GM18907 (cell line): ENCODE measurements around the gene RBM4.

ENCODE experiments used
- ATAC-seq: cut with Tn5 transposase; IDR thresholded peaks from one replicate; pipeline ENCODE4 v1.9.1; 2021; ENCODE audit warnings: mild to moderate bottlenecking, moderate library complexity; ENCODE audit not compliant: unreplicated experiment

The RBM4 gene

DNA sequence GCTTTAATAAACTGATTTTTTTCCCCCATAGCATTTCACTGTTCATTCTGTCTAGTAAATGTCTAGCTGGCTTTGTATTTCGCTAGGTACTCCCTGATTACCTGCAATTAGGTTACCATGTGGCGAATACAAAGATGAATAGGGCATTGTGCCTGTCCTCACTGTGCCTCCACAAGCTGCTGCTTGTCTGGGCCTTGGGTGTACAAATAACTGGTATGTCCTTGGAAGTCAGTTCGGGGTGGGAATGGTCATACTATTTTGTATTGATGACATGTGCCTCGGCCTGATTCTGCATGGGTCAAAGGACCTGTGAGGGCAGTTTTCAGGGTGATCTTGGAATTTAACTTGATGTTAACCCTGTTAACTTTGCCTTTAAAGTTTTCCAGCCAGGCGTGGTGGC, 11.4 kb downstream of the RBM4 start:
- no peak for ATAC-seq

DNA sequence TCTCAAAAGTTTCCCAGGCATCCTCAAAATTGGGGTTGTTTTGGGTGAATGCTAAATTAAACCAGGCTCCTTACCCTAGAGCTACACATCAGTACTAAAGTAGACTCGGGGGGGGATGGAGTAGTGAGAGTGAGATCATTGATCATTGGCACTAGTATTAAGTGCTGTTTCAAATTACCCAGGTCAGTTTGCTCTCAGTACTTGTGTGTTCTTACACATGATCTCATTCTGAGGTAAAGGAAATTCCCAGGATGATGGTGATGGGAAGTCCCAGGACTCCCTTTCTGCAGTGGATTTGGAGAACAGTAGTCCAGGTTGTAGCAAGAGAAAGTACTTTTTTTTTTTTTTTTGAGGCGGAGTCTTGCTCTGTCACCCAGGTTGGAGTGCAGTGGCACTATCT, 12.5 kb downstream of the RBM4 start:
- no peak for ATAC-seq

DNA sequence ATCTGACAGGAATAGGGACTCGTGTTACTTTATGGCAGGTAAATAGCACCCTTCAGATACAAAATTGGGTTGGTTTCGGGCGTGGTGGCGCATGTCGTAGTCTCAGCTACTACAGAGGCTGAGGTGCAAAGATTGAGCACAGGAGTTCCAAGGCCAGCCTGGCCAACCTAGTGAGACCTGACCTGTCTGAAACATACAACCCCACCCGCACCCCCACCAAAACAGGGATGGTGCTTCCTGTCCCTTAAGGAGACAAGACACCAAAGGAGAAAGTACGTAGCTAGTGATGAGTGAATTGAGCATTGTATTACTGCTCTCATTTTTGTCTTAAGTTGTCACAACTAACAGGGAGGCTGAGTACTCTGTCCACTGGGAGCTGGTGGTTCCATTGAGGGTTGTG, 14.1 kb downstream of the RBM4 start:
- no peak for ATAC-seq

DNA sequence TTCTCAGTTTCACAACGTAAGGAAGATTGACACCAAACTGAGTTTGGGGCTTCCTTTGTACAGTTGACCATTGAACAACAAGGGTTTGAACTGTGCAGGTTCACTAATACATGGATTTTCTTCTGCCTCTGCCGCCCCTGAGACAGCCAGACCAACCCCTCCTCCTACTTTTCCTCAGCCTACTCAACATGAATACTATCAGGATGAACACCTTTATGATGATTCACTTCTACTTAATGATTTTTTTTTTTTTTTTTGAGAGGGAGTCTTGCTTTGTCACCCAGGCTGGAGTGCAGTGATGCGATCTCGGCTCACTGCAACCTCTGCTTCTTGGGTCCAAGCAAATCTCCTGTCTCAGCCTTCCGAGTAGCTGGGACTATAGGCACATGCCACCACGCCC, 14.6 kb downstream of the RBM4 start:
- ATAC-seq: no peak

DNA sequence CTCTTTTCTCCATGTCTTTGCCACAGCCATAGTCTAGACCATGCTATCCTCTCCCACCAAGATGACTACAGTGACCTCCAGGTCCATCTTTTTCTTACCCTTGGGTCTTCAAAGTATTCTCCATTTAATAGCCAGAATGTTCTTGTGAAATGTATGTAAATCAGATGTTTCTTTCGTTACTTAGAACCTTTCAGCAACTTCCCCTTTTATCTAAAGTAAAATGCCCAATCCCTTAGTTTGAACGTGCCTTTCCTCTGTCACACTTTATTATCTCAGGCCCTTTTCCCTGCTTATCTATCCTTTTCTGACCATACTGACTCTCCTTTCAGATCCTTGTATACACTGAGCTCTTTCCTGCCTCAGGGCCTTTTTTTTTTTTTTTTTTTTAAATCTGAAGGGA, 21.3 kb downstream of the RBM4 start:
- ATAC-seq: no peak

DNA sequence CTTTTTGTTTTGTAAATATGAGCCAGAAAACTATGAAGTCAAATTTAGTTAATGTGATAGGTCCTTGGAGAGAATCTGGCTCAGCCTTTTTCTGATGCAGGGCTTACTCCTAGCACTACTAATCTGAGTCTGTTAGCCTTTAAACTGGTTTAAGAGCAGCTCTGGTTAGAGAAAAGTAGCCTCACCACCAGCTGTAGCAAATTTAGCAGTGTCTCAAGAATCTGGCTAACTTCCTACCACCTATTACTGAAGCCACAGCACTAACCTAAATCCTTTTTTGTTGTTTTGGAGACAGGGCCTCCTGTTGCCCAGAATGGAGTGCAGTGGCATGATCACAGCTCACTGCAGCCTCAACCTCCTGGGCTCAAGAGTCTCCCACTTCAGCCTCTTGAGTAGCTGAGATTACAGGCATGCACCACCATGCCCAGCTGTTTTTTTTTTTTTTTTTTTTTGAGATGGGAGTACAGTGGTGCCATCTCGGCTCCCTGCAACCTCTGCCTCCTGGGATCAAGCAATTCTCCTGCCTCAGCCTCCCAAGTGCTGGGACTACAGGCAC, 25.3 kb downstream of the RBM4 start:
- no peak for ATAC-seq

DNA sequence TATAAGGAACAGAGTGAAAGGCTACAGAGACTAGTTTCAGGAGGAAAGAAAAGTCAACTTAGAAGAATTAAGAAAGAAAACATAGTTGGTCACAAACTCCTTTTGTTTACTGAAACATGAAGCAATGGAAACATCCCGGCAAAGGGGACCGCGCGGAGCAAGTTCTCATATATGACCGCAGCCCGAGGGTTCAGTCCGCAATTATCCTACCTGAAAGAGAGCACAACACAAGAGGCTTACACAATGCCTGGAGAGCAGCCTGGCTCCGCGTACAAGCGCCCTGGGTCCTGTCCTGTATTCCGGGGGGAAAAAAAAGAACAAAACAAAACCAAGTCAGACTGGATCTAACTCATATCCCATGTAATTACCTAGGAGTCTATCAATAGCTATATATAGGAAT, 26.9 kb downstream of the RBM4 start:
- no peak for ATAC-seq

DNA sequence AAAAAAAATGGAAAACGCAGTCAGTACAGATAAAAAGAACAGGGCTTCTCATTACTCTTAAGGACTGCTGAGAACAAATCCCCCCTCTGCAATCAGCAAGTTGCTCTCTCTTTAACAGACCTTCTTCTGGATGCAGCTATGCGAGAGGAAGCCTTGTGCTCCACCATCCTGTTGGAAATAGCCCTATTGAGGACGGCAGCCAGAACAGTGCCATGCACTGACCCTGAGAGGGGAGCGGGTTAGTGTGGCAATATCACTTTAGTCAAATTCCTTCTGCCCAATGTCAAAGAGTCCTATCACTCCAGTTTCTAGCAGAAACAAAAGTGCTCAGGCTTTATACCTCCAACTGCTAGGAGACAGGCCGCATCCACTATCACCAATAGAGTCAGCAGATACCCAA, 32.3 kb downstream of the RBM4 start:
- ATAC-seq: no peak

DNA sequence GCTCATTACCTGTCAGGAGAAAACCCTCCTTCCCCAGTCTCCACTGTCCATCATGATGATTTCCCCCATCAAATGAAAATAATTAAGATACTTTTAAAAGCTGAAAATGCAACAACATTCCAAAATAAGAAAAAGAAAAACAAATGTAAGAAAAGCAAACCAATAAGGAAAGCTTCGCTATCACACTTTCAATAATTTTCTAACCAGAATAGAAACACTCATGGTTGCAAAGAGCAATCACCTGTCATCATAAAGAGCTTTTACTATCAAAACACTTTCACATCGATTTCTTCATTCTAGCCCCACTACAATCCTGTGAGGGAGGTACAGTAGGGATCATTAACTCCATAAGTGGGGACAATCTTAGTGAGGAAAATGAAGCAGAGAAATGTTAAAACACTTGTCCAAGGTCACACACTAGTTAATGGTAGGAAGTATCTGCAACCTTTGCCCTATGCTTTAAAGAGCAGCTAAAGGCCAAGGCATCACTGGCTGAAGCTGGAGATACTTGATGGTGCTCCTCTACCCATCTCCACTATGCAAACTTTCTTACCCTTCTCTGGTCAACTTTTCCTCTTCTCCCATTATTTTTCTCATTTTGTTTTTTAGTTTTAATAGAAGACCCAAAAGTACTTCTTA, 36.6 kb downstream of the RBM4 start:
- no peak for ATAC-seq

DNA sequence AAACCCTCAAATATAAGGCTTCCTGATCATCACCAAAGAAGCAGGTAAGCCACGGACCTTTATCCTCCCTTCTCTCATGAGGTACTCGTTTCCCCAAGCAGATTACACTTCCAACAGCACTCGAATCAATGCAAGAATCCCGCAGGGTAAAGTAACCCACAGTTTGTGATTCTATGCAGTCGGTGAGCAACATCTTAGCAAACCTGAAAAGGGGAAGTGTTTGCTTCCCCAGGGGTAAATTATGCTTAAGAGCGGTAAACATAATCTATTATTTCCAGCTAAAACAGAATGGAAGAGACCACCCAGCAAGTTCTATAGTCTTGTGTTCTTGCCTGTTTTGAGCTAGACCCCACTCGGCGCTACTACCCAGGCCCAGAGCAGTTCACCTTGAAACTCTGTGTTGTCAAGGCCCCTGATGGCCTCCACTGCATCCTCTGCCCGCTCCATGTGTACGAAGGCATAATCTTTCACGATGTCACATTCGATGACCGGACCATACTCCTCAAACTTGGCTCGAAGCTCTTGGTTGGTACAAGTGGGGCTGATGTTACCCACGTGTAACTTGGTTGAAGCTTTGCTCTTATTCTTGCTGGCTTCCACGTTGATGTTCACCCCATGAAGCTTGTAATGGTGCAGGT, 37.9 kb downstream of the RBM4 start:
- no peak for ATAC-seq

DNA sequence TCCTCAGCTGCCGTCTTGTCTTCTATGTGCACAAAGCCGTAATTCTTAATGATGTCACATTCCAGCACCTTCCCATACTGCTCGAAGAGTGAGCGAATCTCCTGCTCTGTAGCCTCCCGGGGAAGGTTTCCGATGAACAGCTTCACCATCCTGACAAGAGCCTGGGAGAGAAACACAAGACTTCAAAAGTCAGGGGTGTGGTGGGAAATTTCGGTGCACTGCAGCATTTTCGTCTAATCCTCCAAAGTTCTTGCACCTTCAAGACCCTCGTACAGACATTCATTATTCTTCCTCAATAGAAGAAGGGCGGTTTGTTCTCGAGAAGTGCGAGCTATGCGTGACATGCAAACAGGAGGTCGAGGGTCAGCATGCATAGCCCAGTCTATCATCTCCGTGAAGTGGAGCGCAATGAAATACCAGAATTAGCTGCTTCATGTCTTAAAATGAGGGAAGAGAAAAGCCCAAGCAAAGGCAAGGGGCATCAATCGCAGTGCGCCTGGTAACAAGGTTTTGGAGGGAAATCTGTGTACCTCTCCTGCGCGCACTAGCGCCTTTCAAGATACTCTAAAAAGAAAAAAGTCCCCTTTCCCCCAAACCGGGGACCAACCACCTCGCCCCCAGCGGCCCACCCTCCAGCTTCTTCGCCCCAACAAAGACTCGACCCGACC, 38.6 kb downstream of the RBM4 start:
- ATAC-seq: no peak

DNA sequence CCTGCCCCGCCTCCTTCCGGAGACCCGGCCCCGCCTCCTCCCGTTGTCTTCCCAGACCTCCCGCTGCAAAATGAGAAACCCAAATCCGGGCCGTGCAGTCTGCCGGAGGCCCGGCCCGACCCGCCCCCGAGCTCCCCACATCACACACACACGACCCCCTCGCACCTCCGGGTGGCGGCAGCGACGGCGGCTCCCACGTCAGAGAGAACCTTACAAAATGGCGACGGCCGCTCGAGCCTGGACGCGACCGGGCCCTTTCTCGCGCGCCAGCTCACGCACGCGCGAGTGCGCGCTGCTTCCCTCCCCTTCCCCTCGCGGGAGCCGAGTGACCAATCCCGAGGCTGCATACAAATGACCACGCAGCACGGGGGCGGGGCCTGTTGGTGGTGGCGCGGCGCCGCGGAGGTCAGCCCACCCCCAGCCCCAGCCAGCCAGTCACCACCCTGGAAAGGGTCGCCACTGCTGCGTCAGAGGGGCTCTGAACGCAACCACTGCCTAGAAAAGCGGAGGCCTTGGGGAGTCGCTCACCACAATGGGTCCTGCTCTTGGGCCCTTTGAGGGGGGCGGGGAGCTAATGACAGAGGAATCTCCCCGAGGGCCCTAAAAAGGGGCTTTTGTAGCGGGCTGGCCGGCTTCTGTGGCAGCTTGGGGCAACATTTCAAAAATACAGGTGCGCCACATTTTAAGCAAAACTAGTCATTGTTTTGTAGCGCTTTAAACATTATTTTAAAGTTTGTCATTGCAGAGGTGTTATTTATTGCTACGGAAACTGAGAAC, 39.3 kb downstream of the RBM4 start, which contains the start of gene RBM4B:
Gene RBM4B, minus strand, starts transcription at position 289 of the 777 bp plus-strand sequence. CDS start 808 bp downstream, outside the sequence.
- peak; percentile 84 for ATAC-seq

DNA sequence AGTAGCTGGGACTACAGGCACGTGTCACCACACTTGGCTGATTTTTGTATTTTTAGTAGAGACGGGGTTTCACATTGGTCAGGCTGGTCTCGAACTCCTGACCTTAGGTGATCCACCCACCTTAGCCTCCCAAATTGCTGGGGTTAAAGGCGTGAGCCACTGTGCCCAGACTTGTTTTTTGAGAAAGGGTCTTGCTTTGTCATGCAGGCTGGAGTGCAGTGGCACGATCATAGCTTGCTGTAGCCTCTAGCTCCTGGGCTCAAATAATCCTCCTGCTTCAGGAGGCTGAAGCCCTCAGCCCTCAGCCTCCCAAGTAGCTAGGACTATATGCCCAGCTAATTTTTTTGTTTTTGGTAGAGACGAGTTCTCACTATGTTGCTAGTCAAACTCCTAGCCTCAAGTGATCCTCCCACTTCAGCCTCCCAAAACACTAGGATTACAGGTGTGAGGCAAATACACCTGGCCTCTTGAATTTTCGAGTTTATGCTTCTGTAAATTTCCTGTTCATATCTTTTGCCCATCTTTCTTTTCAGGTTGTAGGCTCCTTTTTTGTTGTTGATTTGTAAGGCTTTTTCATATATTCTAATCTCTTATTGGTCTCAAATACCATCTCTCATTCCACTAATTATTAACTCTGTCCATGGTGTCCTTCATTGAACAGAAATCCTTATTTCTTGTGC, 42.6 kb downstream of the RBM4 start:
- ATAC-seq: no peak

DNA sequence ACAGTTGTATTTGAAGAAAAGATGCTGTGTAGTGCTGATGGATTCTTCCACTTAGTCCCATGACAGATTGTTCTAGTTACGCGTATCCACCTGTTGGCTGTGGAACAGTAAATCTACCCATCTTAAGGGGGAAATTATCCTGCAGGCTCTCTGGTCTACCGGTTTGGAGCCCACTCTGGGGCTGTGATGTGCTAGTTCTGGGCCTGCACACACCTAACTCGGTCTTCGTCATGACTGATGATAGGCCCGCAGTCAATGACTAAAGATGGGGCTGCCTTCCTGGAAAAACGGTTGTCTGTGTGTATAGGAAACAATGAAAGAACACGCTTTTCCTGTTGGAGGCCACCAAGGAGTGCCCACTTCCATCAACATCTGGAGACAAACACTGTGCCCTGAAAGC, 45.4 kb downstream of the RBM4 start:
- ATAC-seq: no peak

DNA sequence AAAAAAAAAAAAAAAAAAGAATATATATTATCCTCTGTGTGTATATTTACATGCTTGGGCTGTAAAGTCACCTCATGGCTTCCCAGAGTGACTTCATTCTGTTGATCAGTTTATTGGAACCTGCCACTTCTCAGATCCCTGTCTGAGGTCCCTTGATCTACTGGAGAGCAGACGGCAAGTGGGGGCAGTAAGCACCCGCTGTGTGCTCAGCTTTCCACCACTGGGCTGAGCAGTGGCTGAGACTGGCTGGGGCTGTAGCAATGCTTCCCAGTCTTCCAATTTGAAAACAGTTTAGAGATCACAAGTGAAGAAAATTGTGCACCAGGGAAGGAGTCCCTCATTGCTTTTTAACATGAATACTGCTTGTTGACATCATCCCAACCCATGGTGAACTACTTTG, 46.1 kb downstream of the RBM4 start:
- no peak for ATAC-seq

DNA sequence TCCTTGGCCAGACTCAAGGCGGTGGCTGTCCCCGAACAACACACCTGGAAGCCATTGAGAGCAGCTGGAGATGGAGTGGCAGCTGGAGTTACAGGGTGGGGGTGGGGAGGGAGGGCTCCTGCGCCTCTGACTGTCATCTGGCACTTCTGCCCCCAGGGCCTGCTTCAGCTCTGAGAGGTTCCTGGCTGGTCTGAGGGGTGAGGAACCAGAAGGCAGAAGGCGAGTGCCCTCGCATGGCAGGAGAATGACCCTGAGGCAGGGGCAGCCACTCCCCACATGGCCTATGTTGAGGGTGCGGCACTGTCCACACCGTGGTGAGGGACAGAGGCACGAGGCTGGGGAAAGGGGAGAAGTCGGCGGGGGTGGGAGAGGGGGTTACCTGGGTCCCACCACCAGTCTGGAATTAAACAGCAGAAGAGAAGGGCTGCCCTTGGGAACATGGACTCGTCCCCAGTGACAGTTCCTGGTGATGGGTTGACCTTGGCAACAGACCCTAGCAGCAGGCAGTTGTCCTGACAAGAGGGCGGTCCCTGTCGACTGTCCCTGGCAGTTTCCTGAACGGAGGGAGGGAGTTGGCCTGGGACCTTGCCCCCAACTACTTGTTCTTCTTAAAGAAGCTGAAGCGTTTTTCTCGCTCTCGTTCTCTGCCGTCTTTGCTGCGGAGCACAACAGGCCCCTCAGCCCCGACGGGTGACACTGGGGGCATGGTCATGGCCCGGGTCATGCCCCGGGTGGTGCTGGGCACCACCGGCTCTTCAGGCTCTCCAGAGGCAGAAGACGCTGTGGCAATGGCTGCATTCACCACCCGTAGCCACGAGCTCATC, 47.0 kb downstream of the RBM4 start:
- no peak for ATAC-seq

DNA sequence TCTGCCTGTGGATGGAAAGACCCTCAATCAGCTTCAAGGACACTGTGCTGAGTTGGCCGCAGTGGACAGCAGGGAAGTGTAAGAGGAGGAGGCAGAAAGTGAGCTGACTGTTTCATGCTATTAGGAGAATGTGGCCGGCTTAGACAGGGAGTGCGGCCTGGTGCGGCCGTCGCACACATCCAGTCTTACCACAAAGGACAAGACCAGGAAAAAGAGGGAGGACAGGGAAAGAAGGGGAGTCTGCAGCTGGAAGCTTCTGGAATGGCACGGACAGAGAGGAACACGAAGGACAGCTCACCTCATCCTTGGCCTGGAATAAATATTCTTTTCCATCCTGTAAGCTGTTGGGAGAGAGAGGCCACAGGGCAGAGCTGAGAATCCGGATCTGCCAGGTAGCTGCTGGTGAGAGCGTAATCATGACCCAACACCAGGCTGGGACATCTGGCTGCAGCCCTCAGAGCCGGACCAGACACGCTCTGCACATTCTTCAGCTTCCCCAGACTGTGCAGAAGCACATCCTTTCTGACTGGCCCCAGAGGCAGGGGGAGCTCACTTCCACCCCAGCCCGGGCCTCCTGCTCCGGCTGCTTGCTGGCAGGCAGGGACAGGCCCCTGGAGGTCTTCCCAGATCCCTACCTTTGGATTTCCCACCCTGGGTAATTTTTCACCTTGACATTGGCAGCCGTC, 47.7 kb downstream of the RBM4 start:
- no peak for ATAC-seq

DNA sequence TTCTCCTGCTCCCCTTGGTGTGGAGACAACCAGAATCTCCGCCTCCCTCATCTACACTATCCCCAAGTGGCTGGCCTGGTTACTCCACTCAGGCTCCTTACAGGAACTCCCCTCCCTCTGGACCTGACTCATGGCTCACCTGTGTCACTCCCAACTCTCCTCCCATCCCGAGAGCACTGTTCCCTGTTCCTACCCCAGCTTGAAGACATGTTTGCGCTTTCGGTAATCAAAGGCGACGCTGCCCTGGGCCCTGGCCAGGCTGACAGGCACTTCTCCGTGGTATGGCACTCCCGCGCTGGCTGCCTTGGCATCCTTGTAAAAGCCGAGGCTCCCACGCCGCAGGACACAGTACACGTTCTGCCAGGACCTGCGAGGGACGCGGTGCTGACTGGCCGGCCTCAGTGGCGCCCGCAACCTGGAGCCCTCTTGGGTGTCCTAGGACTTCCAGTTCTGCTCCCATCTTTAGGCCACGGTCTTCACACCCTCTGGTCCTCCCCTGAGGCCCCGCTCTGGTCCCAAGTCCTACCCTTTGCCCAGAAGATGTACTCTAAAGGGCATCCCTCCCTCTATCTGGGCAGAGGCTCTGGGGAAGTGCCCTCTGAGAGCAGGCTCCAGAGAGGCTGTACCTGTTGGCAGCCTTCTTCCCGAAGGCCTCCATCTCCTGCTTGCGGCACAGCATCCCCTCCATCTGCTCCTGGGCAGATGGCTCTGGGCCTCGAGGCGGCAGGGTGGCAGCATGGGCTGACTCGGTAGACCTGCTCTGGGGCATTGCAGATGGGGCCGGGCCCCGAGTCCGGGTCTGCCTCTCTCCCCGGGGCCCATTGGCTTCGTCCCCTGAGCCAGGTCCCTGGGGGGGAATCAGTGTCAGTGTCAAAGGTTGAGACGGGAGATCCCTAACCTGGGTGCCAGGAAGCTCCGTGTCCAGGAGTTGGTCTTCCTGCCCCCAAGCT, 48.6 kb downstream of the RBM4 start:
- ATAC-seq: no peak
